ENCODE data around the gene TSHZ2.
"Not testable (repeated sequence)": the region's sequence is repeated elsewhere in the genome, so short reads cannot be mapped to it uniquely, and the experiment has no call there.

TSHZ2 gene

GRCh38 chr20:53089851-53090250, 117.7 kb downstream of the TSHZ2 start:
- DNase-seq, result not testable (repeated sequence)

GRCh38 chr20:53091789-53092188, 119.6 kb downstream of the TSHZ2 start:
- no peak for DNase-seq

- DNase-seq, result no peak
Observed at GRCh38 chr20:53092772-53093300, 120.7 kb downstream of the TSHZ2 start.

GRCh38 chr20:53097371-53097770, 125.2 kb downstream of the TSHZ2 start:
- no peak for DNase-seq

- DNase-seq, result no peak
Observed at GRCh38 chr20:53097791-53098190, 125.6 kb downstream of the TSHZ2 start.

GRCh38 chr20:53098621-53099020, 126.5 kb downstream of the TSHZ2 start:
- DNase-seq, result no peak

- DNase-seq, result no peak
Observed at GRCh38 chr20:53099856-53100255, 127.7 kb downstream of the TSHZ2 start.

- DNase-seq, result no peak
Observed at GRCh38 chr20:53100476-53100911, 128.3 kb downstream of the TSHZ2 start.

GRCh38 chr20:53101992-53102760, 130.0 kb downstream of the TSHZ2 start:
- no peak for DNase-seq

- DNase-seq, result no peak
Observed at GRCh38 chr20:53103124-53103523, 131.0 kb downstream of the TSHZ2 start.

GRCh38 chr20:53104884-53105283, 132.7 kb downstream of the TSHZ2 start:
- DNase-seq, result no peak

GRCh38 chr20:53116733-53117132, 144.6 kb downstream of the TSHZ2 start:
- no peak for DNase-seq

GRCh38 chr20:53122853-53123252, 150.7 kb downstream of the TSHZ2 start:
- DNase-seq, result no peak

GRCh38 chr20:53124075-53124551, 152.0 kb downstream of the TSHZ2 start:
- no peak for DNase-seq

GRCh38 chr20:53124803-53125202, 152.6 kb downstream of the TSHZ2 start:
- no peak for DNase-seq

- DNase-seq, result peak; percentile 79
Observed at GRCh38 chr20:53126185-53126584, 154.0 kb downstream of the TSHZ2 start.

GRCh38 chr20:53127027-53127426, 154.9 kb downstream of the TSHZ2 start:
- DNase-seq, result no peak

- DNase-seq, result no peak
Observed at GRCh38 chr20:53128004-53128403, 155.8 kb downstream of the TSHZ2 start.

- no peak for DNase-seq
Observed at GRCh38 chr20:53129563-53129962, 157.4 kb downstream of the TSHZ2 start.

- no peak for DNase-seq
Observed at GRCh38 chr20:53130795-53131194, 158.6 kb downstream of the TSHZ2 start.

GRCh38 chr20:53133125-53133524, 161.0 kb downstream of the TSHZ2 start:
- no peak for DNase-seq

GRCh38 chr20:53133628-53134027, 161.5 kb downstream of the TSHZ2 start:
- no peak for DNase-seq

GRCh38 chr20:53136473-53136872, 164.3 kb downstream of the TSHZ2 start:
- DNase-seq, result no peak

GRCh38 chr20:53138454-53139262, 166.5 kb downstream of the TSHZ2 start:
- DNase-seq, result no peak

Measured in SHP77 treated with DMSO at 0.1 percent for 48 hours (cell line).